HepG2 (cell line): ENCODE measurements around the gene CLTCL1. TPM values are rescaled to one million over a fixed set of nuclear protein-coding genes. Genes with fewer than 3 reads are reported as not detected.

Experiments
- ARNTL ChIP-seq: sonication (generic); formaldehyde crosslinking; IDR thresholded peaks from 2 replicates; pipeline ENCODE4 v1.4.0; 2020; ENCODE audit warnings: mild to moderate bottlenecking, missing genetic modification reagents
- CBX2 ChIP-seq, 2 experiments: fragments of 200-600 bp in 1 of 2; sonication (generic); formaldehyde crosslinking in 1 of 2; IDR thresholded peaks; 2 replicates each; pipeline versions ENCODE4 v1.7.0 to v1.8.1; 2018 to 2022; ENCODE audit warnings: low read depth in 2 of 2, low read length in 1 of 2, mild to moderate bottlenecking in 1 of 2, missing genetic modification reagents in 1 of 2
- FOSL1 ChIP-seq: sonication (generic); formaldehyde crosslinking; IDR thresholded peaks from 2 replicates; pipeline ENCODE4 v1.9.0; 2021; ENCODE audit warnings: missing genetic modification reagents, borderline replicate concordance
- GABPB1 ChIP-seq: IDR thresholded peaks from 2 replicates; pipeline ENCODE4 v1.6.1; 2016; ENCODE audit warnings: mild to moderate bottlenecking, missing genetic modification reagents, moderate library complexity, missing compliant biosample characterization
- HNRNPUL1 ChIP-seq: fragments of 200-400 bp; formaldehyde crosslinking; IDR thresholded peaks from 2 replicates; pipeline ENCODE4 v1.6.1; 2017; ENCODE audit warnings: low read depth, mild to moderate bottlenecking, low read length, moderate library complexity
- MXD1 ChIP-seq: sonication (generic); formaldehyde crosslinking; IDR thresholded peaks from 2 replicates; pipeline ENCODE4 v1.4.0; 2020; ENCODE audit warnings: mild to moderate bottlenecking, missing genetic modification reagents
- NFE2 ChIP-seq: sonication (generic); formaldehyde crosslinking; IDR thresholded peaks from 2 replicates; pipeline ENCODE4 v1.4.0; 2020; ENCODE audit warnings: missing genetic modification reagents
- NFIB ChIP-seq: sonication (generic); formaldehyde crosslinking; IDR thresholded peaks from 2 replicates; pipeline ENCODE4 v1.9.0; 2021; ENCODE audit warnings: missing genetic modification reagents, mild to moderate bottlenecking, borderline replicate concordance
- NR2F2 ChIP-seq: IDR thresholded peaks from 2 replicates; pipeline ENCODE4 v1.6.1; 2012; ENCODE audit warnings: low read depth, inconsistent platforms, borderline replicate concordance
- PRDM10 ChIP-seq: sonication (generic); formaldehyde crosslinking; IDR thresholded peaks from 2 replicates; pipeline ENCODE4 v1.4.0; 2020; ENCODE audit warnings: low read depth, missing genetic modification reagents
- PRPF4 ChIP-seq: fragments of 200-400 bp; formaldehyde crosslinking; IDR thresholded peaks from 2 replicates; pipeline ENCODE4 v1.6.1; 2016; ENCODE audit warnings: low read length, low read depth; ENCODE audit not compliant: poor library complexity, severe bottlenecking
- TAF15 ChIP-seq: fragments of 200-400 bp; formaldehyde crosslinking; IDR thresholded peaks from one replicate; pipeline ENCODE4 v1.6.1; 2018; ENCODE audit warnings: mild to moderate bottlenecking, low read depth, low read length; ENCODE audit not compliant: poor library complexity, severe bottlenecking
- TCF12 ChIP-seq, 2 experiments: fragments of 450-650 bp in 1 of 2; sonication (generic) in 1 of 2; formaldehyde crosslinking in 1 of 2; IDR thresholded peaks; 2 replicates each; pipeline versions ENCODE4 v1.6.1 to v1.8.0; 2017 to 2022; ENCODE audit warnings: antibody characterized with exemption in 1 of 2, mild to moderate bottlenecking in 1 of 2, missing genetic modification reagents in 1 of 2, moderate library complexity in 1 of 2
- YEATS4 ChIP-seq: sonication (generic); formaldehyde crosslinking; IDR thresholded peaks from 2 replicates; pipeline ENCODE4 v1.4.0; 2020; ENCODE audit warnings: missing genetic modification reagents, borderline replicate concordance
- ZMYM2 ChIP-seq: sonication (generic); formaldehyde crosslinking; IDR thresholded peaks from 2 replicates; pipeline ENCODE4 v1.8.0; 2022; ENCODE audit warnings: mild to moderate bottlenecking, missing genetic modification reagents
- ZNF124 ChIP-seq: sonication (generic); formaldehyde crosslinking; IDR thresholded peaks from 2 replicates; pipeline ENCODE4 v1.4.0; 2020; ENCODE audit warnings: missing genetic modification reagents
- ZNF275 ChIP-seq: sonication (generic); formaldehyde crosslinking; IDR thresholded peaks from 2 replicates; pipeline ENCODE4 v1.8.0; 2022; ENCODE audit warnings: missing genetic modification reagents, mild to moderate bottlenecking, inconsistent platforms, borderline replicate concordance
- ZNF570 ChIP-seq: sonication (generic); formaldehyde crosslinking; IDR thresholded peaks from 2 replicates; pipeline ENCODE4 v1.4.0; 2020; ENCODE audit warnings: mild to moderate bottlenecking, missing genetic modification reagents, borderline replicate concordance
- ZNF572 ChIP-seq: sonication (generic); formaldehyde crosslinking; IDR thresholded peaks from 2 replicates; pipeline ENCODE4 v1.5.1; 2020; ENCODE audit warnings: mild to moderate bottlenecking, missing genetic modification reagents
- ZNF605 ChIP-seq: sonication (generic); formaldehyde crosslinking; IDR thresholded peaks from 2 replicates; pipeline ENCODE4 v1.8.0; 2022; ENCODE audit warnings: mild to moderate bottlenecking, missing genetic modification reagents
- ZNF704 ChIP-seq: sonication (generic); formaldehyde crosslinking; IDR thresholded peaks from 2 replicates; pipeline ENCODE4 v1.8.1; 2023; ENCODE audit warnings: mild to moderate bottlenecking, inconsistent platforms, moderate library complexity, missing genetic modification reagents, borderline replicate concordance
- ZNF792 ChIP-seq: IDR thresholded peaks from 2 replicates; pipeline ENCODE4 v1.6.1; 2016
- polyA plus RNA-seq, 8 experiments: library from polyadenylated mRNA; depleted of rRNA in 3 of 8; stranded (reverse) in 7 of 8; unstranded in 1 of 8; fragments of >200 nt; fragmentation: Illumina TruSeq in 4 of 8; extraction: Trizol in 4 of 8; gene quantifications; 2 replicates each; pipeline versions ENCODE4 v1.2.1 to v1.2.3, GENCODE V29; 2011 to 2016; ENCODE audit warnings: low read depth in 4 of 8, missing spikeins in 1 of 8, mixed read lengths in 1 of 8; ENCODE audit not compliant: insufficient read depth in 1 of 8
- total RNA-seq, 5 experiments: library from RNA; depleted of rRNA; stranded (reverse); fragments of >200 nt; fragmentation: Illumina TruSeq; extraction: Trizol; gene quantifications; 2 replicates each; pipeline ENCODE4 v1.2.3, GENCODE V29; 2016; ENCODE audit warnings: low read depth in 1 of 5

Gene CLTCL1
- total and polyA plus RNA-seq, 2 of the 13 experiments (the other 11 are each of a cell fraction or from before 2014, with no cell fraction given): 8.1 to 10.9 TPM

DNA sequence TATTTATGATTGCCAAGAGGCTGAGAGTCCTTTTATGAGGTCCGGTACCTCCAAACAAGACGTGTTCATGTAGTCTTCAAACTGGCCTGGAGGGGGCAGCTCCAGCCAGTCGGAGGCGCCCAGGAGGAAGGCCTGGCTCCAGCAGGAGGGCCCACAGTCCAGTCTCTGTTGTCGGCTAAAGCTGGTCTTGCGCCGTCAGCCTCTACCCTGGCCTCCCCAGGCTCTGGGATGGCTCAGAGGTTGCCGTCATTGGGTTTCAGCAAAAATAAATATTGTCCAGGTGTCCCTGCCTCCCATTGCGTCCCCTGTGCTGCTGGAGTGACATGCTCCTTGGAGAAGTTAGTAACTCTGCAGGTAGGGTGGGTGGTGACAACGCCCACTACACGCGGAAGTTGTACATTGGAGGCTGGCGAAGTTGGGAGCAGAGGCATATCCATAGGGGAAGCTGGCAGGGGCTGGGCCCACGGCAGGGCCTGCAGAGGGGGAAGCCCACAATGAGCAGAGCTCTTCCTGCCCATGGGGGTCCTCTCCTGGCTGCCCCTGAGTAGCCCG, 111.9 kb downstream of the CLTCL1 start (continued):
- no peak for TF ChIP-seq ZNF704 (CRISPR knock-in tag)
- 0 out of 2 replicates have a peak, but pooled peaks have one; percentile 63 for TF ChIP-seq ZNF605 (CRISPR knock-in tag)
- no peak for TF ChIP-seq TAF15
- no peak for TF ChIP-seq PRPF4
- TF ChIP-seq PRDM10 (CRISPR knock-in tag): no peak
- no peak for TF ChIP-seq NFIB
- no peak for TF ChIP-seq ZNF275 (CRISPR knock-in tag)
- TF ChIP-seq TCF12 (IDR thresholded peaks at IDR 0.05): no peak
- TF ChIP-seq TCF12 (CRISPR knock-in tag; IDR thresholded peaks at IDR 0.05): no peak
- peak; percentile 52; the same call in 1 of the 2 replicates for TF ChIP-seq ZNF572
- no peak for TF ChIP-seq ZNF124 (CRISPR knock-in tag)
- TF ChIP-seq HNRNPUL1: no peak
- TF ChIP-seq NFE2 (CRISPR knock-in tag): no peak
- no peak for TF ChIP-seq ZNF792 (CRISPR knock-in tag)
- TF ChIP-seq FOSL1 (CRISPR knock-in tag): no peak
- TF ChIP-seq NR2F2: no peak
- no peak for TF ChIP-seq ARNTL (CRISPR knock-in tag)
- TF ChIP-seq ZNF570: no peak
- TF ChIP-seq GABPB1 (CRISPR knock-in tag): no peak
- TF ChIP-seq CBX2 (IDR thresholded peaks at IDR 0.05; ENCODE audit: low read depth, low read length): no peak
- no peak for TF ChIP-seq CBX2 (CRISPR knock-in tag; IDR thresholded peaks at IDR 0.05; ENCODE audit: low read depth)
- no peak for TF ChIP-seq MXD1
- TF ChIP-seq ZMYM2 (CRISPR knock-in tag): no peak
- TF ChIP-seq YEATS4 (CRISPR knock-in tag): no peak
